Cortex of kidney (tissue), 1 donor: ENCODE results near the gene SCAF1.

ENCODE experiments used
- DNase-seq: peaks from one replicate; lab custom pipeline; 2025; lab: John Stamatoyannopoulos, UW

Gene SCAF1

DNA sequence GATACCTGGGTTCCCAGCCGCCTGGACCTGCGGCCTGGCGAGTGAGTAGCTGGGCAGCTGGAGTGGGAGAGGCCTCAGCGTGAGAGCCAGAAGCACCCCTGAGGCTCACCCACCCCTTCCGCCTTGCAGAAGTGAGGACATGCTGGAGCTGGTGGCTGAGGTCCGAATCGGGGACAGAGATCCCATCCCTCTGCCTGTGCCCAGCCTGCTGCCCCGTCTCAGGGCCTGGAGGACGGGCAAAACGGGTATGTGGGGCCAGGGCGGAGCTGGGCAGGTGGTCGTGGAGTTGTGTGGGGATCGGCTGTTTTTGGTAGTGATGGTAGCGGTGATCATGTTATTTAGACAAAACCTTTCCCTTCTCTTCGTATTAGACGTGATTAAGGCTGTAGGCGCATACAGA, 4.6 kb downstream of the SCAF1 start:
- no peak for DNase-seq

DNA sequence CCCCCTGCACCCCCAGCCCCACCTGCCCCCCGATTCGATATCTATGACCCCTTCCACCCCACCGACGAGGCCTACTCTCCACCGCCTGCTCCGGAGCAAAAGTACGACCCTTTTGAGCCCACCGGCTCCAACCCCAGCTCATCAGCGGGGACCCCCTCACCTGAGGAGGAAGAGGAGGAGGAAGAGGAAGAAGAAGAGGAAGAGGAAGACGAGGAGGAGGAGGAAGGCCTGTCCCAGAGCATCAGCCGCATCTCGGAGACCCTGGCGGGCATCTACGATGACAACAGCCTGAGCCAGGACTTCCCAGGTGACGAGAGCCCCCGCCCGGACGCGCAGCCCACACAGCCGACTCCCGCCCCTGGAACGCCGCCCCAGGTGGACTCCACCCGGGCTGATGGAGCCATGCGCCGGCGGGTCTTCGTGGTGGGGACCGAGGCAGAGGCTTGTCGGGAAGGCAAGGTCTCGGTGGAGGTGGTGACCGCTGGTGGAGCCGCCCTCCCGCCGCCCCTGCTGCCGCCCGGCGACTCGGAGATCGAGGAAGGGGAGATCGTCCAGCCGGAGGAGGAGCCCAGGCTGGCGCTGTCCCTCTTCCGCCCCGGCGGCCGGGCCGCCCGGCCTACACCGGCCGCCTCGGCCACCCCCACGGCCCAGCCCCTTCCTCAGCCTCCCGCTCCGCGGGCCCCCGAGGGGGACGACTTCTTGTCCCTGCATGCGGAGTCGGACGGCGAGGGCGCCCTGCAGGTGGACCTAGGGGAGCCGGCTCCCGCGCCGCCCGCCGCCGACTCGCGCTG, 9.2 kb downstream of the SCAF1 start:
- DNase-seq: no peak

DNA sequence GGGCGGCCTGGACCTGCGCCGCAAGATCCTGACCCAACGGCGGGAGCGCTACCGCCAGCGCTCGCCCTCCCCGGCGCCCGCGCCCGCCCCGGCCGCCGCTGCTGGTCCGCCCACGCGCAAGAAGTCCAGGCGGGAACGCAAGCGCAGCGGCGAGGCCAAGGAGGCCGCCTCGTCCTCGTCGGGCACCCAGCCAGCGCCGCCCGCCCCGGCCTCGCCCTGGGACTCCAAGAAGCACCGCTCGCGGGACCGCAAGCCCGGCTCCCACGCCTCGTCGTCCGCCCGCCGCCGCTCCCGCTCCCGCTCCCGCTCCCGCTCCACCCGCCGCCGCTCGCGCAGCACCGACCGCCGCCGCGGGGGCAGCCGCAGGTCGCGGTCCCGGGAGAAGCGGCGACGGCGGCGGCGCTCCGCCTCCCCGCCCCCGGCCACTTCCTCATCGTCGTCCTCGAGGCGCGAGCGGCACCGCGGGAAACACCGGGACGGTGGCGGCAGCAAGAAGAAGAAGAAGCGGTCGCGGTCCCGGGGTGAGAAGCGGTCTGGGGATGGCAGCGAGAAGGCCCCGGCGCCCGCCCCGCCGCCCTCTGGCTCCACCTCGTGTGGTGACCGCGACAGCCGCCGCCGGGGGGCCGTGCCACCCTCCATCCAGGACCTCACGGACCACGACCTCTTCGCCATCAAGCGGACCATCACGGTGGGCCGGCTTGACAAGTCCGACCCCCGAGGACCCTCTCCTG, 10.0 kb downstream of the SCAF1 start:
- DNase-seq: no peak

DNA sequence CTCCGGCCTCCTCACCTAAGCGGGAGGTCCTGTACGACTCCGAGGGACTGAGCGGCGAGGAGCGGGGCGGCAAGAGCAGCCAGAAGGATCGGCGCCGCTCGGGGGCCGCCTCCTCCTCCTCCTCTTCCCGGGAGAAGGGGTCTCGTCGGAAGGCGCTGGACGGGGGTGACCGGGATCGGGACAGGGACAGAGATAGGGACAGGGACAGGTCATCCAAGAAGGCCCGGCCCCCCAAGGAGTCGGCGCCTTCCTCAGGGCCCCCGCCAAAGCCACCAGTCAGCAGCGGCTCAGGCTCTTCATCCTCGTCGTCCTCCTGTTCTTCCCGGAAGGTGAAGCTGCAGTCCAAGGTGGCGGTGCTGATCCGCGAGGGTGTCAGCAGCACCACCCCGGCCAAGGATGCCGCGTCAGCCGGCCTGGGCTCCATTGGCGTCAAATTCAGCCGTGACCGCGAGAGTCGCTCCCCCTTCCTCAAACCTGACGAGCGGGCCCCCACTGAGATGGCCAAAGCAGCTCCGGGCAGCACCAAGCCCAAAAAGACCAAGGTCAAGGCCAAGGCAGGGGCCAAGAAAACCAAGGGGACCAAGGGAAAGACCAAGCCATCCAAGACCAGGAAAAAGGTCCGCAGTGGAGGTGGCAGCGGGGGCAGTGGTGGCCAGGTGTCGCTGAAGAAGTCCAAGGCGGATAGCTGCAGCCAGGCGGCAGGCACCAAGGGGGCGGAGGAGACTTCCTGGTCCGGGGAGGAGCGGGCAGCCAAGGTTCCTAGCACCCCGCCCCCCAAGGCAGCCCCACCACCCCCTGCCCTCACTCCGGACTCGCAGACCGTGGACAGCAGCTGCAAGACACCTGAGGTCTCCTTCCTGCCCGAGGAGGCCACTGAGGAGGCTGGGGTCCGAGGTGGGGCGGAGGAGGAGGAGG, 10.8 kb downstream of the SCAF1 start:
- DNase-seq: no peak

DNA sequence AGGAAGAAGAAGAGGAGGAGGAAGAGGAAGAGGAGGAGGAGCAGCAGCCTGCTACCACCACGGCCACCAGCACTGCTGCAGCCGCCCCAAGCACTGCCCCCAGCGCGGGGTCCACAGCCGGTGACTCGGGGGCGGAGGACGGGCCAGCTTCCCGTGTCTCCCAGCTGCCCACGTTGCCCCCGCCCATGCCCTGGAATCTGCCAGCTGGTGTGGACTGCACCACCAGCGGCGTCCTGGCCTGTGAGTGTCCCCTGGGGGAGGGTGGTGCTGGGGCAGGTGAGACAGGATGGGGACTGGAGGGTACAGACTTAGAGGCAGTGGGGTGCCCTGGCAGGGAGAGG, 11.4 kb downstream of the SCAF1 start:
- DNase-seq: no peak

DNA sequence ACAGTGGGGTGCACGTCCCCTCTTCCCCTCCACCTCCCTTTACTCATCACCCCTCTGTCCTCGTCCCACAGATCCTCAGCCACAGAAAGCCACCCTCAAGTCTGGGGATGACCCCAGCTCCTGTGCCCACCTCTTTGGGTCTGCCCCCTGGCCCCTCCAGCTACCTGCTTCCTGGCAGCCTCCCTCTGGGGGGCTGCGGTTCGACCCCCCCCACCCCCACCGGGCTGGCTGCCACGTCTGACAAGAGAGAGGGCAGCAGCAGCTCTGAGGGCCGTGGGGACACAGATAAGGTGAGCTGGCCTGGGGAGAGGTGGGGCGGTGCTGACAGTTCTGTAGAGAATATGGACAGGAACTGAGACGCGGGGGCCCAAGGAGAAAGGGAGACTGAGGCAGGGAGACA, 12.6 kb downstream of the SCAF1 start:
- no peak for DNase-seq

DNA sequence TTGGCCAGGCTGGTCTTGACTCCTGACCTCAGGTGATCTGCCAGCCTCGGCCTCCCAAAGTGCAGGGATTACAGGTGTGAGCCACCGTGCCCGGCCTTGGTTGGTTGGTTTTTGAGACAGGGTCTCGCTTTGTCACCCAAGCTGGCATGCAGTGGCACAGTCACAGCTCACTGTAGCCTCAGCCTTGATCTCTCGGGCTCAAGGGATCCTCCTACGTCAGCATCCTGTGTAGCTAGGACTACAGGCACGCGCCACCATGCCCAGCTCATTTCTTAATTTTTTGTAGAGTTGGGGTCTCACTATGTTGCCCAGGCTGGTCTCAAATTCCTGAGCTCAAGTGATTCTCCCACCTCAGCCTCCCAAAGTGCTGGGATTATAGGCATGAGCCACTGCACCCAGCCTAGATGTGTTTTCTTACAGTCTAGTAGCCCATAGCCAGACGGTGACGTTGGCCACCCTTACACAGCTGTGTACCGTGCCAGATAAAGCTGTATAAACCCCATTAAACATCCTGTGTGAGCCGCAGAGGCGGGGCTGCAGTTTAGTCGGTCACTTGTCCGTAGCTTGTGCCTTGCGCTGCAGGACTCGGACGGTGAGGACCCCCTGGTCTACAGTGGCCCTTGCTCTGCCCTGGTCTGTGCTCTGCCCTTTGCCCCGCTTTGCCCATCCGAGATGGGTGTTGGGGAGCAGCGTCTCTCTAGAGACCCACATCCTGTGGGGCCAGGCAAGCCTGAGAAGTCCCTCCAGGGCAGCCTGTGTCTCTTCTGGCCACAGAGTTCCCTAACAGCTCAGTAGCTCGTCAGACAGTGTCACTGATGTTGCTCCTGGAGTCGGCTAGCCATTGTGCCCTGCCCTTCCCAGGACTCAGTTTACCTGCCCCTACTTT, 13.8 kb downstream of the SCAF1 start:
- no peak for DNase-seq

DNA sequence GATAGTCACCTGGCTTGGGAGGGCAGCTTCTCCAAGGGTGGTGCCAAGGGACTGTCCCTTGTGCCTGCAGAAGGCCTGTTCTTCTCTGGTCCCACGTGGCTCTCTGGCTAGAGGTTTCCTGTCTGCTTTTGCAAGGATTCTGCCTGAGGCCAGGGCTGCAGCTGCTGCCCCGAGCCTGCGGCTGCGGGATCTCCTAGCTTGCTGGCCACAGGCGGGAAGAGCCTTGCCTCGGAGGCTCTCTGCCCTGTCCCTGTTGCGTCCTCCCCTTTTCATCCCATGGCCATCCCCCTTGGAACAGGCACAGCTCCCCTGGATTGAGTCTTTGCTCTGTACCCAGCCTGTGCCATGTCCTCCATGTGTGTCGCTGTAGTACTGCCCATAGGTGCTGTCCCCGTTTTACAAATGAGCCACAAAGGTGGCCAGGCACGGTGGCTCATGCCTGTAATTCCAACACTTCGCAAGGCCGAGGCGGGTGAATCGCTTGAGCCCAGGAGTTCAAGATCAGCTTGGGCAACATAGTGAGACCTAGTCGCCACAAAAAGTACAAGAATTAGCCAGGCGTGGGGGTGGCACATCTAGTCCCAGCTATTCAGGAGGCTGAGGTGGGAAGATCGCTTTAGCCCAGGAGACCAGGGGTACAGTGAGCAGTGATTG, 14.6 kb downstream of the SCAF1 start:
- DNase-seq: no peak

DNA sequence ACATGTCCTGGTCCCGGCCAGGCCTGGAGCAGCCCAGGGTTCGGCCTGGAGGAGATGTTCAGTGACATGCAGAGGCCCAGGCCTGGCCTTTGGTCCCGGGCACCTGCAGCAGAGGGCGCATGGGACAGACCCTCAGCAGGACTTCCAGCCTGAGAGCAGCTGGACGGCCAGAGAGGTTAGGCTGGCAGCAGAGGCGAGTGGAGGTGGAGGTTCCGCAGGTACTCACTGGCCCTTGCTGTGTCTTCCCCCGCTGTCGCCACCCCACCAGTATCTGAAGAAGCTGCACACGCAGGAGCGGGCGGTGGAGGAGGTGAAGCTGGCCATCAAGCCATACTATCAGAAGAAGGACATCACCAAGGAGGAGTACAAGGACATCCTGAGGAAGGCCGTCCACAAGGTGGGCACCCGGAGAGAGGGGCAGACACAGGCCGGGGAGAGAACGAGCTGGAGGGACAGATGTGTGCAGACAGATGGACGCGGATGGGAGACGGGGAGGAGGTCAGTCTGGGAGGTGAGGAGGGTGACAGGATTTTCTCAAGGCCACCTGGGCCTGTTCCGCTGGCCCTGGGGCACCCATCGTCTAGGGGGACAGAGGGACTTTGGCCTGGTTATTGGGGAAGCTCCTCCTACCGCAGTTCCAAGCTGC, 15.6 kb downstream of the SCAF1 start:
- DNase-seq: no peak

DNA sequence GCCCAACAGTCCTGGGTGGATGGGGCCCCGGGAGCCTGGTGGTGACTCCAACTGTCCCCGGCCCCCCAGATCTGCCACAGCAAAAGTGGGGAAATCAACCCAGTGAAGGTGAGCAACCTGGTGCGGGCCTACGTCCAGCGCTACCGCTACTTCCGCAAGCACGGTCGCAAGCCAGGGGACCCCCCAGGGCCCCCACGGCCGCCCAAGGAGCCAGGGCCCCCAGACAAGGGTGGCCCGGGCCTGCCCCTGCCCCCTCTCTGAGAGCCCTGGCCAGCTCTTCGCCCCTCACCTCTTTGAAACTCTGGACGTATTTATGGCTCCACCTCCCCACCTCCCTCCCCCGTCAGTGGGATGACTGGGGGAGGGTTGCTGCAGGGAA, 16.1 kb downstream of the SCAF1 start:
- DNase-seq: no peak

DNA sequence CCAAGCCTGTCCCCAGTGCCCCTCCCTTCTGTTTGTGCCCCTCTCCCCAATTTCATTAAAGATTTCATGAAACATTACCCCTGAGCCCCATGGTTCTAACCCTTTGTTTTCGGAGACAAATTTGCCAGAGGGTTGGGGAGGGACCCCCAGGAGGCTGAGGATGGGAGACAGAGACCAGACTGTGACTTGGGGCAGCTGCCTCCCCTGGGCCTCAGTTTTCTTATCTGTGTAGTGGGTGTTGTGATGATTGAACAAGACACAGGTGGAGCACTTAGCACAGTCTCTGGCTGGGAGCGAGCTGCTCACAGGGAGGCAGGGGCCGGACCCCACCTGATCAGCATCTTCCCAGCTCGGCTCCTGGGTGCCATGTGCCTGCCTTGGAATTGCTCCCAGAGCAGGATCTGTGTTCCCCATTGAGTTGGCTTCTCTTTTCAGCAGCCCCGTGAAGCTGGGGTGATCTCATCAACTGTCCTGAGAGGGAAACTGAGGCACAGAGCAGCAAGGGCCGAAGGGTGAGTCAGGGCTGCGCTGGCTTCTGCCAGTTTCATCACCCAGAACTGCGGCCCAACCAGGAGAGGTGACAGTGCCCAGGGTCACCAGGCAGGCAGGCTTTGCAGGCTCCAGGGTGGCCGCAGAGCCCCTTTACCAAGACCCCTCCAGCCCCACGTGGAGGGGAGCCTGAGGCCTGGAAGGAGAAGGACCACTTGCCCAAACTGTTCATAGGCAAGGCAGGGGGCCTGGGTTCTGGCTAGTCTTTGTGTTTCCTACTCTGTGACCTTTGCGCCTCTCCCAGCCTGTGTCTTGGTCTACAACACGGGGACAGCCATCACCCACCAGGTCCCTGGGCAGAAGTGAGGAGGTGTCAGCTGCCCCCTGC, 16.8 kb downstream of the SCAF1 start:
- no peak for DNase-seq

DNA sequence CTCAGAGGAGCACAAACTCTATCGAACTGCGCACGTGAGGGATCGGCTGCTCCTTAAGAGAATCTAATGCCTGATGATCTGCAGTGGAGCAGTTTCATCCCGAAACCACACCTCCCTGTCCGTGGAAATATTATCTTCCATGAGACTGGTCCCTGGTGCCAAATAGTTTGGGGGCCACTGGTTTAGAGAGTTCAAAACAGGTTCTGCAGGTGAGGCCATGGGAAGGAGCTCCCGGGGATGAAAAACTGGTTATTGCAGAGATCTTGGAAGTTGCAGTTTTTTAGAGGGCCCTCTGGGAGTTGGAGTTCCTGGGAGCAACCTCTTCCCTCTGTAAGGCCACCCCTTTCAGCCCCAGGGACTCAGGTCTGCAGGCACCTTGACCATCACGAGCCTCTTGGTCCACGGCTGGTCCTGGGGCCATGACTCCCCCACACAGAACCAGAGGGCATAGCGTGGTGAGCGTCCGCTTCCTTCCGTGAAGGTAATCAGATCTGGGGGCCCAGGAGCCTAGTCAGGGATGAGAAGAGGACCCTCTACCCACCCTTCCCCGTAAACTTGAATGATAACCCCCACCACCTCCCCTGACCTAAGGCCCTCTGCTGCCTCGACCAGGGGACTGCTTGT, 18.4 kb downstream of the SCAF1 start:
- DNase-seq: no peak

DNA sequence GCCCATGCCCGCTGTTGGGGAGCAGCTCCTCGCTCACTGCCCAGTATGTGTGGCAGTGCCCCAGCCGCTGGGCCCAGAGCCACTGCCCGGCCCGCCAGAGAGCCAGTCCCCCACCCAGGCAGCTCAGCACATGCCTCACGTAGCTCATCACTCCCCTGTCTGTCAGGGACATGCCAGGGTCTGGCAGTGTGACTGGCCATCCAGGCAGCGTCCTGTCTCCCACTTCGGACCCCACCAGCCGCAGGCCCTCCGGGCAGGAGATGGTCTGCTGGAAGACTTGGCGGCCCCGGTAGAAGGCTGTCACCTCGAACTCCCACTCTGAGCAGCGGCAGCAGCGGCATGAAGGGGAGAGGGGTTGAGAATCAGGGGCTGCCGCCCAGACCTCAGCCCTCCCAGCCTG, 20.0 kb downstream of the SCAF1 start:
- no peak for DNase-seq

DNA sequence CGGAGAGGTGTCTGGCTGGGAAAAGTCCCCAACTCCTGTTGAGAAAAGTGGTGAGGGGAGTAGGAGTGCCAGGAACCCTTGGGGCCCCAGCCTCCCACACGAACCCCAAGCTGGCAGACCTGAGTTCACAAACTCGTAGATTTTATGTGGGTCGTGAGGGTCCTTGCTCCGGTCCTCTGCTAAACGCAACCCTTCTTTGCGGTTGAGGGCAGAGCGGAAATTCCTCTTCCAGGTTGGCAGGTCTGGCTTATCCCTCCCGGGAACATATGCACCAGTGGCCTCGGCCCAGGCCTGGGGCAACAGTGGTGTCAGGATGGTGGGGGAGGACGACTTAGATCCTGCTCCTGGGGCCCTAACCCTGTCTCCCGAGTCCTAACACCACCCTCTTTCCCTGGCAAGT, 21.2 kb downstream of the SCAF1 start:
- DNase-seq: no peak

DNA sequence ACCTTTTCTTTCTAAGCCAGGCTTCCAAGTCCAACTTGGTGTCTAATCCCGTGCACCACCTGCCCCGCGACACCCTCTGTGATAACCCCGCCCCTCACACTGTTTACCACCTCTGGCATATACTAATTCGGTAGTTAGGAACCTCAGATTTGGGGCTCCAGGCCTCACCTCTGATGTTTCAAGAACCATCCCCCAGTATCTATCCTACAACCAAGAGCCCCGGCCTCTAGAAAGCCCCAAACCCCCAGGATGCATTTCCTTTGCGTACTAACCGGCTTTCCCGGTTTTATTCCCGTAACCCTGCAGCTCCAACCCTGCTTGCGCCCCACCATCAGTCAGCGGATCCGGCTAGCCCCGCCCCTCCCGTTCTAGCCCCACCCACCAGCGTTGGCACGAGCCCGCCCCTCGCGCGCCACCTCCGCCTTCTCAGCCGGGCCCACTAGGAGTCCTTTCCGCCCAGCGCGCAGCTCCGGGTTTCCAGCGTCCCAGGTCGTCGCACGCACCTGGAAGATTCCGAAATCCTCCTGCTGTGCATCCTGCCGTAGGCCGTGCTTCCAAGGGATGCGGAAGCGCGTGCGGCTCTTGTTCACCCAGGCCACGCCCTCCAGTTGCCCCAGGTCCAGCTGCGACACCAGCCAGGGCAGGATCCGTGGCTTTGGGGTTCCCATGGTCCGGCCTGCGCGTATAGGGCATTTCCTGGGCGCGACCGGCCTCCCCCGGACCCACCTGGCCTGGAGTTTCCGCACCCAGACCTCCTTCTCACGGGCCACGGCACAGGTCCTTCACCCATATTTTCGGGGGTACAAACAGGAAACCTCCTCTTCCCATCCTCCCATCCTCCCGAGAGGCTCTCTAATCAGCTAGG, 22.4 kb downstream of the SCAF1 start:
- no peak for DNase-seq

DNA sequence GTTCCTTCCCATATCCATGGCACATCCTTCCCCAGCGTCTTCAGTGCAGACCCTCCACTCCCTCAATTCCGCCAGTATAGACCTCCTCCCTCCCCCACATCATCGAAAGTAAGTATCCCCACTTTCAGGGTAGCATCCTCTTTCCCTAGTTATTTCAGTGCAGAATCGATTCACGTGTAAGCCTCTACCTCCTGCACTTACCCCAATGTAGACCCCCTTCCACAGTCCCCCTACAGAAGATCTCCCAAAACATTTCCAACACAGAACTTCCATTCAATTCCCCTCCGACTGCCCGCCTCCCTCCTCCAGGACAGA, 23.0 kb downstream of the SCAF1 start:
- no peak for DNase-seq

DNA sequence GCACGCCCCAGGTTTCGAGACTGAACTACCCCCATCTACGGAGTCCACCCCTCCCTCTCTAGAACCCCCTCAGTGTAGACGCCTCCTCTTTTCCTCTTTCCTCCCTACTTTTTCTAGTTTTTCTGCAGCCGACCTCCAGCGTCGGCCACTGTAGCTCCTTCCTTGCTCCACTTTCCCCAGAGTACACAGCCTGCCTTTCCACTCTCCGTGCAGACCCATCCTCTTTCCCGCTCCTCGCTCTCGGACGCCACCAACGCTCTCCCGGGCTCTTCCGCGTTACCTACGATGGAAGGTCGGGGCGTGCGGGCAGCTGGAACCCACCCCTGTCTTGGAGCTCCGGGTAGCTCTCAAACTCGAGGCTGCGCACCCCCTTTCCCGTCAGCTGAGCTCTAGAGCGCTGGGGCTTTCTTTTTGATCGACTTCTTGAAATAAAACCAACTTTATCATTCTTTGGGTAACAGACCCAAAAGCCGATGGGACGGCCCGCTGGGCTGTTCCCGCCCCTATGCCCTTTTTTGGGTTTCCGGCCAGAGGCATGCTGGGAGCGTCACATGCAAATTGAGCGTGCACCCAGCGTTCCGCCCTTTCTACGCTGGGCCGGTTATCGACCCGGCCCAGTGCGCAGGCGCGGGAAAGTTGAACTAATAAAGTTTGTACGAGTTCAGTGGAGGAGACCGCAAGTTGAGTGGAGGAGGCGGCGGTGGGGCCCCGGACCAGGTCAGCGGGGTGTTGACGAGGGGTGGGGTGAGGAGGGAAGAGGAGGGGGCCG, 23.5 kb downstream of the SCAF1 start, which contains the start of the genes BCL2L12 and IRF3:
BCL2L12 (plus strand) TSS at position 583 of the 769 bp plus-strand sequence. CDS start 760 bp downstream, outside the sequence.
IRF3 (minus strand) TSS at position 507 of the 769 bp plus-strand sequence. CDS start 1,019 bp downstream, outside the sequence.
- no peak for DNase-seq
